ENCODE measurements around the gene CDK5RAP2.

The CDK5RAP2 gene

DNA sequence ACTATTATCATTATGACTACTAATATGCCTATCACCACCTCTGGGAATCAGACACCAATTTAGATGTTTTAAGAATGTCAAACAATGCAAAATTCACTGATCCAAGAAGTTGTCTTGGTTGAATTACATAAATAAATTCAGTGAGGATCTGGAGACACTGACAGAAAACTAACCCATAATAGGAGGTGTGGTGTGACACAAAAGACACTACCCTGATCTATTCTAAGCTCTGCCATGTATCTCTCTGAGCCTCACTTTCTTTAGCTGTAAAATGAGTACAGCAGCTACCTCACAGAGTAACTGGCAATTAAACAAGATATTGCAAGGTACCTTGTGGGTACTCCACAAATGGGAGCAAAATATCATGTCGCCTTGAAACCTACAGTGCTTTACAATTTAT is 7.5 kb downstream of the CDK5RAP2 start:
- Histone ChIP-seq H3K27ac (ENCODE audit: low read length) (no peak overlapping the region), H4K20me1 (ENCODE audit: insufficient read depth, low read length) (peaks cover 6% of the 10 kb centered on the region; the same call in 1 of the 2 replicates), H3K4me1 (ENCODE audit: insufficient read depth, low read length) (peaks cover 8% of the 10 kb centered on the region; the same call in 1 of the 2 replicates), H3K9ac (ENCODE audit: low read depth, low read length) (no peak overlapping the region), H3K4me2 (ENCODE audit: insufficient read depth, low read length) (no peak overlapping the region), H3K27me3 (ENCODE audit: insufficient read depth, low read length, poor library complexity) (no peaks in the 10 kb centered on the region), H3K36me3 (ENCODE audit: insufficient read depth, low read length) (peaks cover 60% of the 10 kb centered on the region), H3K9me3 (ENCODE audit: insufficient read depth, low read length, severe bottlenecking) (no peaks in the 10 kb centered on the region), H2AFZ (ENCODE audit: low read depth, low read length) (no peak overlapping the region), H3K79me2 (ENCODE audit: insufficient read depth, low read length) (peaks cover 70% of the 10 kb centered on the region), H3K4me3 (ENCODE audit: low read depth in 1 of 2, low read length in 2 of 2) (no peak overlapping the region)
- TF ChIP-seq EZH2 (IDR thresholded peaks at IDR 0.05; ENCODE audit: borderline replicate concordance, low read depth, low read length, severe bottlenecking) = no peak
- no peak for TF ChIP-seq CTCF (IDR thresholded peaks at IDR 0.05; ENCODE audit: borderline replicate concordance, extremely low read depth, low read length, poor library complexity, severe bottlenecking)
- no peak for DNase-seq
- no peak for ATAC-seq (ENCODE audit: insufficient read depth, low read depth)

GRCh38 chr9:120571443-120572257 is 8.3 kb downstream of the CDK5RAP2 start:
- no peaks in the 10 kb centered on the region for H3K9me3 ChIP-seq (ENCODE audit: insufficient read depth, low read length, severe bottlenecking)

GRCh38 chr9:120570296-120570695 is 9.7 kb downstream of the CDK5RAP2 start:
- H4K20me1 ChIP-seq (ENCODE audit: insufficient read depth, low read length) = peaks cover 6% of the 10 kb centered on the region; the same call in 1 of the 2 replicates
- H3K4me3 ChIP-seq (ENCODE audit: low read depth in 1 of 2, low read length in 2 of 2) = no peak overlapping the region
- H3K27ac ChIP-seq (ENCODE audit: low read length) = no peak overlapping the region
- TF ChIP-seq CTCF (IDR thresholded peaks at IDR 0.05; ENCODE audit: borderline replicate concordance, extremely low read depth, low read length, poor library complexity, severe bottlenecking) = no peak
- no peak for TF ChIP-seq EZH2 (IDR thresholded peaks at IDR 0.05; ENCODE audit: borderline replicate concordance, low read depth, low read length, severe bottlenecking)
- no peak overlapping the region for H3K9ac ChIP-seq (ENCODE audit: low read depth, low read length)
- H3K4me2 ChIP-seq (ENCODE audit: insufficient read depth, low read length) = no peak overlapping the region
- H3K4me1 ChIP-seq (ENCODE audit: insufficient read depth, low read length) = no peaks in the 10 kb centered on the region
- DNase-seq (no peak), ATAC-seq (ENCODE audit: insufficient read depth, low read depth) (no peak)
- H2AFZ ChIP-seq (ENCODE audit: low read depth, low read length) = no peak overlapping the region
- H3K36me3 ChIP-seq (ENCODE audit: insufficient read depth, low read length) = peaks cover 76% of the 10 kb centered on the region
- H3K79me2 ChIP-seq (ENCODE audit: insufficient read depth, low read length) = peaks cover 68% of the 10 kb centered on the region
- no peaks in the 10 kb centered on the region for H3K27me3 ChIP-seq (ENCODE audit: insufficient read depth, low read length, poor library complexity)
- H3K9me3 ChIP-seq (ENCODE audit: insufficient read depth, low read length, severe bottlenecking) = no peaks in the 10 kb centered on the region

More at GRCh38 chr9:120571443-120572257, 8.3 kb downstream of the CDK5RAP2 start:
- Histone ChIP-seq H3K79me2 (ENCODE audit: insufficient read depth, low read length) (peaks cover 69% of the 10 kb centered on the region), H4K20me1 (ENCODE audit: insufficient read depth, low read length) (peaks cover 6% of the 10 kb centered on the region; the same call in 1 of the 2 replicates), H3K36me3 (ENCODE audit: insufficient read depth, low read length) (peaks cover 64% of the 10 kb centered on the region), H3K4me2 (ENCODE audit: insufficient read depth, low read length) (no peak overlapping the region), H3K4me3 (ENCODE audit: low read depth in 1 of 2, low read length in 2 of 2) (no peak overlapping the region), H3K9ac (ENCODE audit: low read depth, low read length) (no peak overlapping the region), H3K4me1 (ENCODE audit: insufficient read depth, low read length) (peaks cover 1% of the 10 kb centered on the region; the same call in 1 of the 2 replicates), H3K27me3 (ENCODE audit: insufficient read depth, low read length, poor library complexity) (no peaks in the 10 kb centered on the region), H3K27ac (ENCODE audit: low read length) (no peak overlapping the region), H2AFZ (ENCODE audit: low read depth, low read length) (no peak overlapping the region)
- no peak for DNase-seq
- TF ChIP-seq CTCF (IDR thresholded peaks at IDR 0.05; ENCODE audit: borderline replicate concordance, extremely low read depth, low read length, poor library complexity, severe bottlenecking) = no peak
- no peak for TF ChIP-seq EZH2 (IDR thresholded peaks at IDR 0.05; ENCODE audit: borderline replicate concordance, low read depth, low read length, severe bottlenecking)
- ATAC-seq (ENCODE audit: insufficient read depth, low read depth) = no peak
